Measurements from ENCODE around the gene GOT1.

- no peak for TF ChIP-seq CTCF (IDR thresholded peaks at IDR 0.05 in 4 of 5, conservative IDR thresholded peaks at IDR 0.05 in 1 of 5)
- no peak for TF ChIP-seq POLR2A (IDR thresholded peaks at IDR 0.05)
These were observed 37.4 kb downstream of the GOT1 start for GRCh38 chr10:99393036-99393435.

Data from gastrocnemius medialis (tissue), 4 donors.